Measurements from ENCODE around the gene MR1. TPM values are rescaled to one million over a fixed set of nuclear protein-coding genes. Genes with fewer than 3 reads are reported as not detected.

Gene MR1
- polyA plus RNA-seq (2012; rRNA removed) = 7.0 and 9.7 TPM in 2 replicates
- 7.1 and 8.3 TPM in 2 replicates for polyA plus RNA-seq (2012; cell fraction: cytosol; rRNA removed)
- 5.1 and 6.4 TPM in 2 replicates for polyA plus RNA-seq (2012; cell fraction: nucleus; rRNA removed)

DNA sequence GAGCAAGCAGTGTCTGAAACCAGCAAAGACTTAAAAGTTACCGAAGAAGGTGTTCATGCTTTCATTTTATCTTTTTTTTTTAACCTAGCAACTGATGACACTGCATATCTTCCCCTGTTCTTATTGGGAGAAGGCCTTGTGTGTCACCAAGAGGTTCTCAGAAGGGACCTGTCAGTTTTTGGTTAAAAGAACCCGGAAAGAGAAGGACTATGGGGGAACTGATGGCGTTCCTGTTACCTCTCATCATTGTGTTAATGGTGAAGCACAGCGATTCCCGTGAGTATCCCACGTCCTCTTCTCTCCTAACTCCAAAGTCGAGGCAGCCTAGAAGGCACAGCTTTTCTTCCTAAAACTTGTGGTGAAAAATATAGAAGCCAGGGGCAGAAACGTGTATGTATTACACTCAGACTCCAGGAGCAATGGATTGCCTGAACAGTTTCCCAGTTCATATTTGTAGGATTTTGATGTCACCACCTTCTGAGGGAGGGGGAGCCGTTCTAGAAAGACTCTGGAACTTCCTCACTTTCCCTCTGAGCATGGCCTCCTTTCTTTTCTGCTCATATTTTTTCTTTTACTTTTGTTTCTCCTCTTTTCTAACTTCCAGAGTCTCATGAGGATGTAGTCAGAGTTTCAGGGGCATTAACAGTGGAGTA is at the start of gene MR1:
MR1 (plus strand) TSS at position 185 of the 653 bp plus-strand sequence; CDS start at position 210, 25 bp downstream.
- Histone ChIP-seq H3K4me3 (ENCODE audit: low read depth in 2 of 2, low read length in 1 of 2) (peak within 1 kb of the TSS; percentile 24 to 33; a peak in 1 of 4 replicates), H3K27ac (ENCODE audit: low read depth in 2 of 2, low read length in 1 of 2) (peak within 1 kb of the TSS; percentile 64 to 67), H3K9ac (peak within 1 kb of the TSS; percentile 43), H3K9me2 (no peaks in the 10 kb centered on the region), H3K4me2 (peak within 1 kb of the TSS; percentile 59), H3K36me3 (replicated peaks in 1 of 2; ENCODE audit: control insufficient read depth in 1 of 2, insufficient read depth in 2 of 2, low read length in 1 of 2) (no peaks in the 10 kb centered on the region), H3K79me2 (ENCODE audit: insufficient read depth) (no peaks in the 10 kb centered on the region), H4K20me1 (ENCODE audit: insufficient read depth) (no peaks in the 10 kb centered on the region), H3K4me1 (ENCODE audit: control insufficient read depth in 1 of 2, insufficient read depth in 2 of 2, low read depth in 1 of 2, low read length in 1 of 2) (peaks cover 0 to 10% of the 10 kb centered on the region in 2 experiments; a peak in 2 of 4 replicates), H2AFZ (ENCODE audit: low read depth) (peak within 1 kb of the TSS; percentile 89), H3K9me3 (no peaks in the 10 kb centered on the region), H3F3A (replicated peaks; ENCODE audit: insufficient read depth) (no peaks in the 10 kb centered on the region), H3K27me3 (ENCODE audit: insufficient read depth) (no peaks in the 10 kb centered on the region)
- ChIA-PET POLR2A (interaction anchor here (1.3 kb wide), 1 partner anchor 12 kb away, joined by 5 read pairs; no protein-coding TSS in a partner anchor), CTCF (interaction anchor here (1.0 to 9.8 kb wide), 3 partner anchors 8 to 110 kb away, joined by 3 to 91 read pairs (median 4); no protein-coding TSS in a partner anchor)
- WGBS (ENCODE audit: low lambda C conversion rate) = 45% methylated on average over 9 of the region's 9 CpGs
- peak; percentile 42 for DNase-seq
- TF ChIP-seq, protein P1, sequence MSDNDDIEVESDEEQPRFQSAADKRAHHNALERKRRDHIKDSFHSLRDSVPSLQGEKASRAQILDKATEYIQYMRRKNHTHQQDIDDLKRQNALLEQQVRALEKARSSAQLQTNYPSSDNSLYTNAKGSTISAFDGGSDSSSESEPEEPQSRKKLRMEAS (IDR thresholded peaks at IDR 0.05; ENCODE audit: low read depth) = no peak
- TF ChIP-seq ELF1 (IDR thresholded peaks at IDR 0.05) (peak; percentile 43; the same call in 1 of the 2 replicates), FOSL2 (IDR thresholded peaks at IDR 0.05; ENCODE audit: borderline replicate concordance, low read depth) (no peak), RFX5 (IDR thresholded peaks at IDR 0.05; ENCODE audit: low read length) (peak; percentile 100), SIN3A (IDR thresholded peaks at IDR 0.05; ENCODE audit: borderline replicate concordance, low read depth, low read length) (no peak), EP300 (IDR thresholded peaks at IDR 0.05; ENCODE audit: borderline replicate concordance in 1 of 2, low read depth in 1 of 2, low read length in 1 of 2) (no peak), TCF12 (IDR thresholded peaks at IDR 0.05) (no peak)
- TF ChIP-seq, protein P2, sequence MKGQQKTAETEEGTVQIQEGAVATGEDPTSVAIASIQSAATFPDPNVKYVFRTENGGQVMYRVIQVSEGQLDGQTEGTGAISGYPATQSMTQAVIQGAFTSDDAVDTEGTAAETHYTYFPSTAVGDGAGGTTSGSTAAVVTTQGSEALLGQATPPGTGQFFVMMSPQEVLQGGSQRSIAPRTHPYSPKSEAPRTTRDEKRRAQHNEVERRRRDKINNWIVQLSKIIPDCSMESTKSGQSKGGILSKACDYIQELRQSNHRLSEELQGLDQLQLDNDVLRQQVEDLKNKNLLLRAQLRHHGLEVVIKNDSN (IDR thresholded peaks at IDR 0.05; ENCODE audit: borderline replicate concordance, low read depth) = no peak
- TF ChIP-seq, protein P3, sequence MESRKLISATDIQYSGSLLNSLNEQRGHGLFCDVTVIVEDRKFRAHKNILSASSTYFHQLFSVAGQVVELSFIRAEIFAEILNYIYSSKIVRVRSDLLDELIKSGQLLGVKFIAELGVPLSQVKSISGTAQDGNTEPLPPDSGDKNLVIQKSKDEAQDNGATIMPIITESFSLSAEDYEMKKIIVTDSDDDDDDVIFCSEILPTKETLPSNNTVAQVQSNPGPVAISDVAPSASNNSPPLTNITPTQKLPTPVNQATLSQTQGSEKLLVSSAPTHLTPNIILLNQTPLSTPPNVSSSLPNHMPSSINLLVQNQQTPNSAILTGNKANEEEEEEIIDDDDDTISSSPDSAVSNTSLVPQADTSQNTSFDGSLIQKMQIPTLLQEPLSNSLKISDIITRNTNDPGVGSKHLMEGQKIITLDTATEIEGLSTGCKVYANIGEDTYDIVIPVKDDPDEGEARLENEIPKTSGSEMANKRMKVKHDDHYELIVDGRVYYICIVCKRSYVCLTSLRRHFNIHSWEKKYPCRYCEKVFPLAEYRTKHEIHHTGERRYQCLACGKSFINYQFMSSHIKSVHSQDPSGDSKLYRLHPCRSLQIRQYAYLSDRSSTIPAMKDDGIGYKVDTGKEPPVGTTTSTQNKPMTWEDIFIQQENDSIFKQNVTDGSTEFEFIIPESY (IDR thresholded peaks at IDR 0.05; ENCODE audit: borderline replicate concordance, low read depth) = no peak

DNA sequence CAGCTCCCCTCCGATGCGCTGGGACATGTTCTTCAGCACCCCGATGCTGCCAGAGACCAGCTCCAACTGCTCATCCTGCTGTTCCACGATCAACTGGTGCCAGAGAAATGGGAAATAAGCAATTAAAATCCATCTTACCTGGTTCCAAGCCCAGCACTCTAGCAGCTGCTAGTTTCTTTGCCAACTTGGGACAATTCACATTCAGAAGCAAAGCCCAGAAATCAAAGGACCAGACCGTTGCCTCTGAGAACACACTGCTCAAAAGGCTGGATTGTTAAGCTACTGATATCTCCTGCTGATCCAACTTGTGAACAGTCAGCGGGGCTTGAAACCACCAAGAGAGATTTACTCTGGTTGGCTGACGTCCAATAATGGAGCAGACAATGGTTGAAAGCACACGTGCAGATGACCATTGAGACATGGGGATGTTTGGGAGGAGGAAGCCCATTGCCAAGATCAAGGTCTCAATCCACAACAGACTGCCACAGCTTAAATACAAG is 45.5 kb upstream of the MR1 start:
- ChIA-PET CTCF (interaction anchor here (1.4 kb wide), 1 partner anchor 154 kb away, joined by 8 read pairs; no protein-coding TSS in a partner anchor), POLR2A (no interaction called here)
- Histone ChIP-seq H3K27me3 (ENCODE audit: insufficient read depth) (no peaks in the 10 kb centered on the region), H3K9ac (no peak overlapping the region), H4K20me1 (ENCODE audit: insufficient read depth) (no peaks in the 10 kb centered on the region), H3K36me3 (replicated peaks in 1 of 2; ENCODE audit: control insufficient read depth in 1 of 2, insufficient read depth in 2 of 2, low read length in 1 of 2) (peaks cover 50 to 86% of the 10 kb centered on the region in 2 experiments), H3K9me2 (no peaks in the 10 kb centered on the region), H3K4me3 (ENCODE audit: low read depth in 2 of 2, low read length in 1 of 2) (no peak overlapping the region), H3K27ac (ENCODE audit: low read depth in 2 of 2, low read length in 1 of 2) (no peak overlapping the region), H3K4me1 (ENCODE audit: control insufficient read depth in 1 of 2, insufficient read depth in 2 of 2, low read depth in 1 of 2, low read length in 1 of 2) (no peaks in the 10 kb centered on the region), H3K79me2 (ENCODE audit: insufficient read depth) (no peaks in the 10 kb centered on the region), H3F3A (replicated peaks; ENCODE audit: insufficient read depth) (peaks cover 3% of the 10 kb centered on the region), H2AFZ (ENCODE audit: low read depth) (no peak overlapping the region), H3K9me3 (no peaks in the 10 kb centered on the region), H3K4me2 (no peak overlapping the region)
- WGBS (ENCODE audit: low lambda C conversion rate) = 86% methylated on average over 8 of the region's 8 CpGs
- no peak for DNase-seq
- TF ChIP-seq EZH2phosphoT487 (IDR thresholded peaks at IDR 0.05; ENCODE audit: borderline replicate concordance, low read depth) (no peak), MXI1 (IDR thresholded peaks at IDR 0.05; ENCODE audit: low read depth, low read length) (no peak), GABPA (IDR thresholded peaks at IDR 0.05; ENCODE audit: low read depth) (no peak), FOXJ3 (CRISPR knock-in tag; IDR thresholded peaks at IDR 0.05) (no peak), TCF12 (IDR thresholded peaks at IDR 0.05) (no peak), EP300 (IDR thresholded peaks at IDR 0.05; ENCODE audit: borderline replicate concordance in 1 of 2, low read depth in 1 of 2, low read length in 1 of 2) (no peak), JUND (IDR thresholded peaks at IDR 0.05) (no peak), POLR2AphosphoS5 (IDR thresholded peaks at IDR 0.05; ENCODE audit: low read depth, low read length) (no peak), GATA2 (CRISPR knock-in tag; IDR thresholded peaks at IDR 0.05) (no peak), FOSL2 (IDR thresholded peaks at IDR 0.05; ENCODE audit: borderline replicate concordance, low read depth) (no peak), YY1 (IDR thresholded peaks at IDR 0.05; ENCODE audit: low read depth) (no peak)
- TF ChIP-seq, protein P4, sequence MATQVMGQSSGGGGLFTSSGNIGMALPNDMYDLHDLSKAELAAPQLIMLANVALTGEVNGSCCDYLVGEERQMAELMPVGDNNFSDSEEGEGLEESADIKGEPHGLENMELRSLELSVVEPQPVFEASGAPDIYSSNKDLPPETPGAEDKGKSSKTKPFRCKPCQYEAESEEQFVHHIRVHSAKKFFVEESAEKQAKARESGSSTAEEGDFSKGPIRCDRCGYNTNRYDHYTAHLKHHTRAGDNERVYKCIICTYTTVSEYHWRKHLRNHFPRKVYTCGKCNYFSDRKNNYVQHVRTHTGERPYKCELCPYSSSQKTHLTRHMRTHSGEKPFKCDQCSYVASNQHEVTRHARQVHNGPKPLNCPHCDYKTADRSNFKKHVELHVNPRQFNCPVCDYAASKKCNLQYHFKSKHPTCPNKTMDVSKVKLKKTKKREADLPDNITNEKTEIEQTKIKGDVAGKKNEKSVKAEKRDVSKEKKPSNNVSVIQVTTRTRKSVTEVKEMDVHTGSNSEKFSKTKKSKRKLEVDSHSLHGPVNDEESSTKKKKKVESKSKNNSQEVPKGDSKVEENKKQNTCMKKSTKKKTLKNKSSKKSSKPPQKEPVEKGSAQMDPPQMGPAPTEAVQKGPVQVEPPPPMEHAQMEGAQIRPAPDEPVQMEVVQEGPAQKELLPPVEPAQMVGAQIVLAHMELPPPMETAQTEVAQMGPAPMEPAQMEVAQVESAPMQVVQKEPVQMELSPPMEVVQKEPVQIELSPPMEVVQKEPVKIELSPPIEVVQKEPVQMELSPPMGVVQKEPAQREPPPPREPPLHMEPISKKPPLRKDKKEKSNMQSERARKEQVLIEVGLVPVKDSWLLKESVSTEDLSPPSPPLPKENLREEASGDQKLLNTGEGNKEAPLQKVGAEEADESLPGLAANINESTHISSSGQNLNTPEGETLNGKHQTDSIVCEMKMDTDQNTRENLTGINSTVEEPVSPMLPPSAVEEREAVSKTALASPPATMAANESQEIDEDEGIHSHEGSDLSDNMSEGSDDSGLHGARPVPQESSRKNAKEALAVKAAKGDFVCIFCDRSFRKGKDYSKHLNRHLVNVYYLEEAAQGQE (IDR thresholded peaks at IDR 0.05; ENCODE audit: low read depth, low read length) = no peak
- TF ChIP-seq, protein P2 (IDR thresholded peaks at IDR 0.05; ENCODE audit: borderline replicate concordance, low read depth) = no peak

Measured in SK-N-SH (cell line).